B cell (primary cell): Measurements from ENCODE around the gene FBN2. TPM values are rescaled to one million over a fixed set of nuclear protein-coding genes. Genes with fewer than 3 reads are reported as not detected.

Experiments
- ATAC-seq: fragments of 200-7000 bp; cut with Tn5 transposase; one replicate; pipeline ENCODE4 v1.10.0; 2021; ENCODE audit warnings: low read depth, mild to moderate bottlenecking, moderate number of reproducible peaks, moderate library complexity
- CTCF ChIA-PET: fragments of 350-600 bp; sonication (Branson Sonifier 250); formaldehyde crosslinking; loops from one replicate; lab custom pipeline; 2021; ENCODE audit warnings: antibody characterized with exemption, inconsistent platforms; lab: Charles Lee
- POLR2A ChIA-PET: fragments of 350-600 bp; sonication (Branson Sonifier 250); formaldehyde crosslinking; loops from one replicate; lab custom pipeline; 2021; ENCODE audit warnings: antibody characterized with exemption; lab: Charles Lee
- DNase-seq: peaks from one replicate; pipeline ENCODE4 v3.0.0; 2013
- H2AFZ ChIP-seq: 2 replicates; pipeline ENCODE4 v1.6.1; 2012; ENCODE audit warnings: mild to moderate bottlenecking, low read depth, low read length; ENCODE audit not compliant: insufficient read depth, poor library complexity, severe bottlenecking
- H3K27ac ChIP-seq, 2 donors: 1 replicate in 1 of 2; 2 replicates in 1 of 2; pipeline ENCODE4 v1.5.1; 2012 to 2013; ENCODE audit warnings: low read length in 2 of 2, mild to moderate bottlenecking in 2 of 2, moderate library complexity in 1 of 2
- H3K27me3 ChIP-seq, 4 experiments: fragments of 200-600 bp in 1 of 4; sonication (generic) in 1 of 4; replicated peaks in 1 of 4; 1 replicate in 2 of 4; 2 replicates in 2 of 4; pipeline versions ENCODE4 v1.6.1 to v1.7.0; 2013 to 2016; ENCODE audit warnings: low read length in 3 of 4, mild to moderate bottlenecking in 2 of 4, mixed read lengths in 1 of 4, moderate library complexity in 1 of 4; ENCODE audit not compliant: insufficient read depth in 4 of 4, control insufficient read depth in 3 of 4; ENCODE audit errors: control extremely low read depth in 1 of 4
- H3K36me3 ChIP-seq, 2 experiments: replicated peaks in 1 of 2; 1 replicate in 1 of 2; 2 replicates in 1 of 2; pipeline versions ENCODE4 v1.6.1 to v1.7.1; 2013; ENCODE audit warnings: low read length in 1 of 2; ENCODE audit not compliant: insufficient read depth in 2 of 2, control insufficient read depth in 1 of 2; ENCODE audit errors: control extremely low read depth in 1 of 2, extremely low read depth in 1 of 2
- H3K4me1 ChIP-seq, 2 donors: fragments of 200-600 bp in 1 of 2; sonication (generic) in 1 of 2; 1 replicate in 1 of 2; 2 replicates in 1 of 2; pipeline versions ENCODE4 v1.5.1 to v1.6.1; 2013 to 2017; ENCODE audit warnings: low read length in 2 of 2; ENCODE audit not compliant: control insufficient read depth in 2 of 2, insufficient read depth in 2 of 2
- H3K4me2 ChIP-seq: replicated peaks from 2 replicates; pipeline ENCODE3; 2012; ENCODE audit warnings: mild to moderate bottlenecking, low read depth, low read length; ENCODE audit not compliant: poor library complexity, severe bottlenecking
- H3K4me3 ChIP-seq, 5 experiments: fragments of 200-600 bp in 1 of 5; sonication (generic) in 1 of 5; 1 replicate in 3 of 5; 2 replicates in 2 of 5; pipeline versions ENCODE4 v1.5.1 to v1.7.0; 2011 to 2016; ENCODE audit warnings: low read length in 4 of 5, mild to moderate bottlenecking in 4 of 5, low read depth in 2 of 5, control low read depth in 1 of 5, moderate library complexity in 1 of 5; ENCODE audit not compliant: insufficient read depth in 1 of 5; ENCODE audit errors: control extremely low read depth in 1 of 5, extremely low read depth in 1 of 5
- H3K79me2 ChIP-seq: fragments of 200-600 bp; sonication (generic); one replicate; pipeline ENCODE4 v1.6.0; 2016; ENCODE audit warnings: low read length; ENCODE audit not compliant: control insufficient read depth, insufficient read depth
- H3K9ac ChIP-seq: fragments of 200-600 bp; sonication (generic); 2 replicates; pipeline ENCODE4 v1.6.1; 2017; ENCODE audit warnings: mild to moderate bottlenecking, low read length, moderate library complexity
- H3K9me3 ChIP-seq, 3 donors: one replicate each; pipeline versions ENCODE4 v1.6.1 to v1.7.1; 2013; ENCODE audit warnings: low read length in 2 of 3; ENCODE audit not compliant: control insufficient read depth in 2 of 3, insufficient read depth in 1 of 3; ENCODE audit errors: control extremely low read depth in 1 of 3
- H4K20me1 ChIP-seq: 2 replicates; pipeline ENCODE4 v1.6.0; 2012; ENCODE audit warnings: mild to moderate bottlenecking, low read length; ENCODE audit not compliant: insufficient read depth, control insufficient read depth, poor library complexity, severe bottlenecking
- H3K27ac Mint-ChIP-seq: one replicate; pipeline ENCODE4 v1.8.0; 2021; ENCODE audit warnings: mixed read lengths
- H3K27me3 Mint-ChIP-seq: one replicate; pipeline ENCODE4 v1.8.0; 2021; ENCODE audit warnings: mixed read lengths
- H3K4me1 Mint-ChIP-seq: one replicate; pipeline ENCODE4 v1.8.0; 2021; ENCODE audit warnings: mixed read lengths
- H3K4me3 Mint-ChIP-seq: one replicate; pipeline ENCODE4 v1.8.0; 2021; ENCODE audit warnings: mixed read lengths
- H3K9me3 Mint-ChIP-seq: one replicate; pipeline ENCODE4 v1.8.0; 2022; ENCODE audit warnings: mixed read lengths; ENCODE audit not compliant: insufficient read depth
- EZH2 ChIP-seq: IDR thresholded peaks from 2 replicates; pipeline ENCODE4 v1.6.1; 2012; ENCODE audit warnings: borderline replicate concordance, low read depth, mild to moderate bottlenecking, moderate library complexity, low read length; ENCODE audit not compliant: insufficient read depth, poor library complexity, severe bottlenecking
- WGBS: methylation state at CpG from one replicate; pipeline ENCODE4 v1.1.5; 2013; ENCODE audit warnings: missing lambda C conversion rate; ENCODE audit not compliant: insufficient coverage; 5-methylcytosine and 5-hydroxymethylcytosine counted together
- intact Hi-C: fragments of 100-400 bp; cut with micrococcal nuclease; formaldehyde crosslinking; loops from one replicate; pipeline ENCODE4 v1.10.0; 2022
- polyA plus RNA-seq: library from polyadenylated mRNA; depleted of rRNA; stranded (reverse); fragments of >200 nt; gene quantifications from 2 replicates; pipeline ENCODE4 v1.2.3, GENCODE V29; 2012
- total RNA-seq, 2 donors: library from RNA; stranded (reverse); fragments of 120-200 nt in 1 of 2; gene quantifications; 1 replicate in 1 of 2; 2 replicates in 1 of 2; pipeline versions ENCODE4 v1.2.3 to v1.2.4, GENCODE V29; 2013 to 2022
- TF ChIP-seq, protein P1 (sequence below): fragments of 200-600 bp; IDR thresholded peaks from one replicate; pipeline ENCODE4 v1.8.0; 2022; ENCODE audit warnings: antibody characterized with exemption, mild to moderate bottlenecking

FBN2 gene
- total and polyA plus RNA-seq, 2 donors (not counting 1 experiment from before 2014, with no cell fraction given): 0.03 TPM; not detected in 1

DNA sequence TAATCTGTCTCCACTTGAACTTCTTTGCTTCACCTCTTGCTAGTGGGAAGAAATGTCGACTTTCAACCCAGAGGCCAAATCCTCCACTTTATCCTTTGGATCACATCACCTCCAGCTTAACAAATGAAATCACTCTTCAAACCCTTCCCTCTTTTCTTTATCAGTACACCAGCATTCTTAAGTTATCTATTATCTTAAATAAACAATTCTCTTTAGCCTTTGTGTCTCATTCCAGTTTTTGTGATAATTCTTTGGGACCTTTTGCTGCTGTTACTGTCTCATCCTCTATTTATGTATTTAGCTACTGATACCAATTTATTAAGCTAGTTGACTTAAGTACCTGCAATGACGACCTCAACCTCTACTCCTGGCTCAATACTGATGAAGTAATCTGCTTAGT is 28.1 kb upstream of the FBN2 start:
- H2AFZ ChIP-seq: no peak overlapping the region
- no peak for DNase-seq
- H3K36me3 ChIP-seq: no peaks in the 10 kb centered on the region
- no peak for ATAC-seq
- no peaks in the 10 kb centered on the region for H3K27me3 ChIP-seq
- H3K4me1 ChIP-seq: no peaks in the 10 kb centered on the region
- TF ChIP-seq, protein P1, sequence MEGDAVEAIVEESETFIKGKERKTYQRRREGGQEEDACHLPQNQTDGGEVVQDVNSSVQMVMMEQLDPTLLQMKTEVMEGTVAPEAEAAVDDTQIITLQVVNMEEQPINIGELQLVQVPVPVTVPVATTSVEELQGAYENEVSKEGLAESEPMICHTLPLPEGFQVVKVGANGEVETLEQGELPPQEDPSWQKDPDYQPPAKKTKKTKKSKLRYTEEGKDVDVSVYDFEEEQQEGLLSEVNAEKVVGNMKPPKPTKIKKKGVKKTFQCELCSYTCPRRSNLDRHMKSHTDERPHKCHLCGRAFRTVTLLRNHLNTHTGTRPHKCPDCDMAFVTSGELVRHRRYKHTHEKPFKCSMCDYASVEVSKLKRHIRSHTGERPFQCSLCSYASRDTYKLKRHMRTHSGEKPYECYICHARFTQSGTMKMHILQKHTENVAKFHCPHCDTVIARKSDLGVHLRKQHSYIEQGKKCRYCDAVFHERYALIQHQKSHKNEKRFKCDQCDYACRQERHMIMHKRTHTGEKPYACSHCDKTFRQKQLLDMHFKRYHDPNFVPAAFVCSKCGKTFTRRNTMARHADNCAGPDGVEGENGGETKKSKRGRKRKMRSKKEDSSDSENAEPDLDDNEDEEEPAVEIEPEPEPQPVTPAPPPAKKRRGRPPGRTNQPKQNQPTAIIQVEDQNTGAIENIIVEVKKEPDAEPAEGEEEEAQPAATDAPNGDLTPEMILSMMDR: no peak
- no peak for TF ChIP-seq EZH2
- H3K4me3 ChIP-seq: no peak overlapping the region
- Mint-ChIP-seq H3K4me3 (no peak overlapping the region), H3K27me3 (no peaks in the 10 kb centered on the region), H3K9me3 (no peaks in the 10 kb centered on the region), H3K4me1 (no peaks in the 10 kb centered on the region), H3K27ac (no peak overlapping the region)
- WGBS: no CpG with 5 or more reads among the region's 2 CpGs
- no peaks in the 10 kb centered on the region for H4K20me1 ChIP-seq
- H3K9me3 ChIP-seq: no peaks in the 10 kb centered on the region
- ChIA-PET CTCF (no interaction called here), POLR2A (no interaction called here)
- H3K9ac ChIP-seq: no peak overlapping the region
- no peak overlapping the region for H3K4me2 ChIP-seq
- H3K79me2 ChIP-seq: no peaks in the 10 kb centered on the region
- intact Hi-C loops: no loop called here
- H3K27ac ChIP-seq: no peak overlapping the region

DNA sequence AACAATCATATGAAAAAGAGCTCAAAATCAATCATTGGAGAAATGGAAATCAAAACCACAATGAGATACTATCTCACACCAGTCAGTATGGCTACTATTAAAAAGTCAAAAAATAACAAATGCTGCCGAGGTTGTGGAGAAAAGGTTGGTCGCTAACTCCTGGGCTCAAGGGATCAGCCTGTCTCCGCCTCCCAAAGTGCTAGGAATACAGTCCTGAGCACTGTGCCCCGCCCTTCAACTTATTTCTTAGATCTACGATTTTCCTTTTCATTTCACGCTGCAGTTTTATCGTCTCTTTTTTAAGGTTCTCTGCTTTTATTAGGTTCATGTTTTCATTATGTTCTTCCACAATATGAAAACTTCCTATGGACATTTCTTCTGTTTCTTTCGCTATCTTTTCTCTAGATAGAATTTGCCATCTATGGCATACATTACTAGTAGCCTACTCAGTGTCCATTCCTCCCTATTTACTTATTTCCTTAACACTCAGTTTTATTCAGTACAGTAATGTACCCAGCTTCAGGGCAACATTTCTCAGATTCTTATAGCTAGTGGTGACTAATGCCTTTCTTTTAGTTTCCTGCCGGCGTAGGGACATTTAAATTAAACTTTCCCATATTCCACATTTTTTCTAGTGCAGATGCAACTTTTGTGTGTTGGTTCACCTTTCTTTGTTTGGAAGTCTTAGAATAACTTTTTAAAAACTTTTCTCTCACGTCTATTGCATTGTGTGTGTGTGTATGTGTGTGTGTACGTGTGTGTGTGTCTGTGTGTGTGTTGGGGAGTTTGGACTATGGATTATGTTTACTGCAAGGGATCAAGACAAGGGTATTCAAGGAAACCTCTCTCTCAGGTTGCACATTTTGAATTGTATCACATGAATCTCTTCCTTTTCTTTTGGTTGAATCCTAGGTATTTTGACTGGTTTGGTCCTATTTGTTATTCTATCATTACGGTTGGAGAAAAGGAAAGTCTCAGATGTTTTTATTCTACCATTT is 21.6 kb upstream of the FBN2 start:
- ATAC-seq: no peak
- H2AFZ ChIP-seq: no peak overlapping the region
- 97% methylated on average over 6 of the region's 13 CpGs for WGBS
- Mint-ChIP-seq H3K4me3 (no peak overlapping the region), H3K27ac (no peak overlapping the region), H3K4me1 (no peaks in the 10 kb centered on the region), H3K9me3 (no peaks in the 10 kb centered on the region), H3K27me3 (no peaks in the 10 kb centered on the region)
- H3K27me3 ChIP-seq: no peaks in the 10 kb centered on the region
- H3K36me3 ChIP-seq: no peaks in the 10 kb centered on the region
- no peak overlapping the region for H3K27ac ChIP-seq
- intact Hi-C loops: no loop called here
- H3K4me2 ChIP-seq: no peak overlapping the region
- H3K4me3 ChIP-seq: no peak overlapping the region
- H3K9ac ChIP-seq: no peak overlapping the region
- no peak for TF ChIP-seq EZH2
- TF ChIP-seq, protein P1: no peak
- CTCF ChIA-PET: no interaction called here
- POLR2A ChIA-PET: no interaction called here
- no peaks in the 10 kb centered on the region for H3K4me1 ChIP-seq
- no peak for DNase-seq
- H4K20me1 ChIP-seq: no peaks in the 10 kb centered on the region
- no peaks in the 10 kb centered on the region for H3K79me2 ChIP-seq
- no peaks in the 10 kb centered on the region for H3K9me3 ChIP-seq
